ENCODE data around the gene XXYLT1.

XXYLT1 gene

GRCh38 chr3:195066441-195066841, 204.5 kb downstream of the XXYLT1 start:
- TF ChIP-seq CTCF (IDR thresholded peaks at IDR 0.05; ENCODE audit: low read depth, low read length, missing control alignments) = no peak

GRCh38 chr3:195065864-195066185, 205.1 kb downstream of the XXYLT1 start:
- no peak overlapping the region for H3K4me3 ChIP-seq (replicated peaks; ENCODE audit: low read depth, low read length)
- TF ChIP-seq CTCF (IDR thresholded peaks at IDR 0.05; ENCODE audit: low read depth, low read length, missing control alignments) = no peak
- DNase-seq (ENCODE audit: extremely low read depth, low read depth) = no peak

More at GRCh38 chr3:195066441-195066841, 204.5 kb downstream of the XXYLT1 start:
- no peak overlapping the region for H3K4me3 ChIP-seq (replicated peaks; ENCODE audit: low read depth, low read length)
- DNase-seq (ENCODE audit: extremely low read depth, low read depth) = no peak

- H3K4me3 ChIP-seq (replicated peaks; ENCODE audit: low read depth, low read length) = no peak overlapping the region
- TF ChIP-seq CTCF (IDR thresholded peaks at IDR 0.05; ENCODE audit: low read depth, low read length, missing control alignments) = no peak
- DNase-seq (ENCODE audit: extremely low read depth, low read depth) = no peak
These were observed 205.7 kb downstream of the XXYLT1 start for GRCh38 chr3:195065142-195065863.

- no peak overlapping the region for H3K4me3 ChIP-seq (replicated peaks; ENCODE audit: low read depth, low read length)
- no peak for TF ChIP-seq CTCF (IDR thresholded peaks at IDR 0.05; ENCODE audit: low read depth, low read length, missing control alignments)
- no peak for DNase-seq (ENCODE audit: extremely low read depth, low read depth)
These were observed 206.5 kb downstream of the XXYLT1 start for GRCh38 chr3:195064300-195064931.

- H3K4me3 ChIP-seq (replicated peaks; ENCODE audit: low read depth, low read length) = no peak overlapping the region
- no peak for DNase-seq (ENCODE audit: extremely low read depth, low read depth)
- no peak for TF ChIP-seq CTCF (IDR thresholded peaks at IDR 0.05; ENCODE audit: low read depth, low read length, missing control alignments)
These were observed 207.3 kb downstream of the XXYLT1 start for GRCh38 chr3:195063581-195064193.

- no peak for DNase-seq (ENCODE audit: extremely low read depth, low read depth)
- no peak overlapping the region for H3K4me3 ChIP-seq (replicated peaks; ENCODE audit: low read depth, low read length)
- no peak for TF ChIP-seq CTCF (IDR thresholded peaks at IDR 0.05; ENCODE audit: low read depth, low read length, missing control alignments)
These were observed 208.0 kb downstream of the XXYLT1 start for GRCh38 chr3:195062866-195063540.

Data from HFF-Myc (cell line).